Omental fat pad (tissue), 4 donors: ENCODE data around the gene CEP68. TPM values are rescaled to one million over a fixed set of nuclear protein-coding genes. Genes with fewer than 3 reads are reported as not detected.

Experiments
- ATAC-seq: fragments of 150-250 bp; one replicate; pipeline ENCODE4 v1.9.1; 2016; ENCODE audit warnings: mild to moderate bottlenecking, moderate library complexity; ENCODE audit not compliant: low FRiP score
- DNase-seq: peaks from one replicate; pipeline ENCODE4 v3.0.0-alpha.2; 2019; ENCODE audit warnings: low spot score
- total RNA-seq, 4 donors: library from RNA; depleted of rRNA; stranded (reverse); fragments of >200 nt; gene quantifications; one replicate each; pipeline ENCODE4 v1.1.0, GENCODE V29; 2016
- TF ChIP-seq, protein P1 (sequence below), 3 donors: fragments of 450-650 bp; IDR thresholded peaks; one replicate each; pipeline ENCODE4 v1.5.1; 2016 to 2017; ENCODE audit warnings: antibody characterized with exemption in 3 of 3, mild to moderate bottlenecking in 3 of 3, moderate library complexity in 2 of 3

Gene CEP68
- total RNA-seq, 4 donors from 2014 or later, result 9.7 to 67.3 (median 21.3) TPM

DNA sequence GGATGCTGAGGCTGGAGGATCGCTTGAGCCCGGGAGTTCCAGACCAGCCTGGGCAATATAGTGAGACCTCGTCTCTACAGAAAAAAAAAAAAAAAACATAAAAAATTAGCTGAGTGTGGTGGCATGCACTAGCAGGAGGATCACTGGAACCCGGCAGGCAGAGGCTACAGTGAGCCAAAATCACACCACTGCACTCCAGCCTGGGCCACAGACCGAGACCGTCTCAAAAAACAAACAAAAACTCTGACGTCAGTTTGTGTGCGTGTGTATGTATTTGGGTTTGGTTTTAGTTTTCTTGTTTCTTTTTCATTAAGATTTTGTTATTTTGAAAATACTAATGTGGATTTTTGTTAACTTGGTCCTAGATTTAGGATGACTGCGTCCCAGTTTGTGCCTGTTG lies 19.0 kb downstream of the CEP68 start:
- no peak for ATAC-seq
- TF ChIP-seq, protein P1, sequence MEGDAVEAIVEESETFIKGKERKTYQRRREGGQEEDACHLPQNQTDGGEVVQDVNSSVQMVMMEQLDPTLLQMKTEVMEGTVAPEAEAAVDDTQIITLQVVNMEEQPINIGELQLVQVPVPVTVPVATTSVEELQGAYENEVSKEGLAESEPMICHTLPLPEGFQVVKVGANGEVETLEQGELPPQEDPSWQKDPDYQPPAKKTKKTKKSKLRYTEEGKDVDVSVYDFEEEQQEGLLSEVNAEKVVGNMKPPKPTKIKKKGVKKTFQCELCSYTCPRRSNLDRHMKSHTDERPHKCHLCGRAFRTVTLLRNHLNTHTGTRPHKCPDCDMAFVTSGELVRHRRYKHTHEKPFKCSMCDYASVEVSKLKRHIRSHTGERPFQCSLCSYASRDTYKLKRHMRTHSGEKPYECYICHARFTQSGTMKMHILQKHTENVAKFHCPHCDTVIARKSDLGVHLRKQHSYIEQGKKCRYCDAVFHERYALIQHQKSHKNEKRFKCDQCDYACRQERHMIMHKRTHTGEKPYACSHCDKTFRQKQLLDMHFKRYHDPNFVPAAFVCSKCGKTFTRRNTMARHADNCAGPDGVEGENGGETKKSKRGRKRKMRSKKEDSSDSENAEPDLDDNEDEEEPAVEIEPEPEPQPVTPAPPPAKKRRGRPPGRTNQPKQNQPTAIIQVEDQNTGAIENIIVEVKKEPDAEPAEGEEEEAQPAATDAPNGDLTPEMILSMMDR (IDR thresholded peaks at IDR 0.05), result no peak
- DNase-seq, result no peak

DNA sequence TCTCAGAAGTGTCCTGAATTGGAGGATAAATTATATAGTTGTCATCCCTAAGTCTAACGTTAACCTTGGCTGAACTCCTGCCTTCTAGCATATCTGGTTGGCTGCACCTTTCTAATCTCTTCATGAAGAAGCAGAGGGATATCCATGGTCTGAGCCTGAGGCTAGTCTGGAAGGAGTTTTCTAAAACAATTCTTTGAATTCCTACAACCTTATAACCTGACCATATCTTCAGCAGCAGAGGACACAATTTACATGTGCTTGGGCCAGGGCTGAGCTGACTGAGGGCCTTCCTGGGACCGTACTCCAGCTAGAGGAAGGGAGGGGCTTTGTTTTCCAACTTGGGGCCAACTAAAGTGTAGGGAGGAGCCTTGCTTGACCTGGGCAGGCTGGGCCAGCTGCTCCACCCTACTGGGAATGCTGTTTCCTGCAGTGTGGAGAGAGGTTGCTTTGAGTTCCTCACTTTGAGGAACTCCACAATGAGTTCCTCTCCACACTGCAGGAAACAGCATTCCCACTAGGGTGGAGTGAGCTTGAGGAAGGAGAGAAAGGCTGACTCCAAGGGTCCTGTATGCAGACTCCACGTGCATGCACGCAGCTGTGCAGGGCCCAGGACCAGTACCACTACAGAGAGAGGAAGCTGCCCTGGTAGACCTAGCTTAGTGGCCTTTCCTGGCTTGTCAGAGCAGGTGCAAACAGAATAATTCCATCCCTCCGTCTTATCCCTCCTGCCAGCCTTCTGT lies 19.6 kb downstream of the CEP68 start:
- TF ChIP-seq, protein P1 (IDR thresholded peaks at IDR 0.05), result no peak
- peak; percentile 37 for ATAC-seq
- DNase-seq, result no peak

DNA sequence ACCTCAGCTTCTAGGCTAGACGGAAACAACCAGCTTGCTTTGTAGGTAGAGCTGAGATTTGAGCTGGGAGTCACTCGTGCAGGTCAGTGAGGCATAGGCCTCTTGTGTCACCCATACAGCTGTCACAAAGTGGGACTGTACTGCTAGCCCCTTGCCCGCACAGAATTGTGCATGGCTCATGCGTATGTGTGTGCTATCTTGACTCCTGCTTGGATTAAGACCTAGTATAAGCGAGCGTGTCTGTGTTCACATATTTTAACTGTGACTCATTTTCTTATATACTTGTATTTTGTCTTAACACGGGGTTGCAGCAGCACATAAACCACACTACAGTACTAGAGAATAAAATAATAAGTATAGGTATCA lies 20.1 kb downstream of the CEP68 start:
- TF ChIP-seq, protein P1 (IDR thresholded peaks at IDR 0.05), result no peak
- ATAC-seq (peak; percentile 47), DNase-seq (no peak)

DNA sequence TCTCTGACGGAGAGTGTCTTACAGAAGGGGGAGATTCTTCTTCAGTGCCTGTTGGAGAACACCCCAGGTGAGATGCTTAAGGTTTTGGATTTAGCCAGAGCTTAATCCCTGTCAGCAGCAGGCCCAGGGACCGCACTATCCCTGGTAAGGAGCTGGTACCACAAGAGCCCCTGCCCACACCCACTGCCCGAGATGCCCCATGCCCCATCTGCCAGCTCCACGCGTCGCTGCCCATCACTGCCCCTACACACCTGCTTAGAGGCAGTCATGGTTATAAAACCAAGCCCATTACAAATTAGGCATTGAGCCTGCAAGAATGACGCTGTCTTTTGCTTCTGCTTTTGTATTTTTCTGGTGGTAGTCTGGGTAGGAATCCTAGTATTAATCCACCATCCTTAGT lies 21.7 kb downstream of the CEP68 start:
- TF ChIP-seq, protein P1 (IDR thresholded peaks at IDR 0.05), result no peak
- DNase-seq, result no peak

DNA sequence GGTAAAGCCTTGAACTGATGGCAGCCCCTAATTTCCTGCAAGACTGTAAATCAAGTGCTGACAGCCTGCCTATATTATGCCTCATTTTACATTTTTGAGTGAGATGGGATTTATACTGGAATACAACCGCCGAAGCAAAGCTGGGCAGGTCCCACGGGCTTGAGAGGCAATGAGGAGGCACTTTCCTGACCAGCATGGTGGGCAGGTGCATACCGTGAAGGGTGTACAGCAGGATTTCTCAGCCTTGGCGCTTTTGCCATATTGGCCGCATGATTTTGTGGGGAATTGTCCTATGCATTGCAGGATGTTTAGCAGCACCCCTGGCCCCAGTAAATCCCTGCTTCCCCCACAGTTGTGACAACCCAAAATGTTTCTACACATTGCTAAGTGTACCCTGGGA lies 22.8 kb downstream of the CEP68 start:
- no peak for ATAC-seq
- TF ChIP-seq, protein P1 (IDR thresholded peaks at IDR 0.05), result no peak

More for the DNA sequence above, 21.7 kb downstream of the CEP68 start:
- no peak for ATAC-seq

DNA sequence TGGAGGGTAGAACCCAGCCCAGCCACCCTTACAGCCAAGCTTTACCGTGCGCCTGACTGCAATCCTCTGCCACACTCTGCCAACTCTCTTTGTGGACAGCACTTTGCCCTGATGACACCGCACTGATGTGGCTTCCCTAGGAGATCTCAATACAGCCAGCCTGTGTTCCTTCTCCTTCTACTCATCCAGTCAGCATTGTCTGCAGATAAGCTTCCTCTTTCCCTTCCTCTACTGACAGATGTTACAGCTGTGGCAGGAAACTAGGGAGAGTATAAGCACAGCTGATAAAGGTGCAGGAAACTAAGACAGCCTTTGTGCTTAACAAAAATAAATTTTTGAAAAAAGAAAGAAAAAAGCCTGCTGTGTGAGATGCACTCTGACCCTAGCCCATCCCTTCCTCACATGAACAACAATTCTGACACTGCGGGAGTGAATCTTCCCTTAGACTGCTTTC lies 25.0 kb downstream of the CEP68 start:
- no peak for ATAC-seq
- TF ChIP-seq, protein P1 (IDR thresholded peaks at IDR 0.05), result no peak
- DNase-seq, result no peak

More for the DNA sequence above, 22.8 kb downstream of the CEP68 start:
- DNase-seq, result no peak

DNA sequence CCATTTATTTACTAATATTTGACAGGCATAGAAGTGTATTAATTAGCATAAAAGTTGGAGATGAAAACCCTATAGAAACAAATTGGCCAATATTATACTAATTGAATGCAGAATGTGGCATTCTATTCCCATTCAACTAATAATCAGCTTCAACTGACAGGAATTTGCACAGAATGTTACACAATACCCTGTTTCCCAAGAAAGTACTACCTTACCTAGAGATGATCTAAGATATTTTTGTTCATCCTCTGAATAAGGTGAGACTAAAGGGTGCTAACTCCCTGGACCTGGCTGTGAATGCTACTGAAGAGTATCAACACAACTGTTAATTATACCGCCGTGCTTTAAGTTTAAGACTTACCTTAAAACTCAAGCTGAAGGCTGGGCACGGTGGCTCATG lies 28.9 kb downstream of the CEP68 start:
- DNase-seq (no peak), ATAC-seq (no peak)
- TF ChIP-seq, protein P1 (IDR thresholded peaks at IDR 0.05), result no peak
